Activated CD4-positive, alpha-beta T cell treated with anti-CD3 and anti-CD28 coated beads for 36 hours (primary cell): ENCODE results near the gene MEI4. TPM values are rescaled to one million over a fixed set of nuclear protein-coding genes. Genes with fewer than 3 reads are reported as not detected.

ENCODE experiments used
- ATAC-seq: fragments of 200-7000 bp; cut with Tn5 transposase; one replicate; pipeline ENCODE4 v1.10.0; 2021; ENCODE audit warnings: mild to moderate bottlenecking, moderate library complexity
- CTCF ChIA-PET: fragments of 350-600 bp; sonication (Branson Sonifier 250); formaldehyde crosslinking; loops from one replicate; lab custom pipeline; 2021; ENCODE audit warnings: antibody characterized with exemption; lab: Charles Lee
- POLR2A ChIA-PET: fragments of 350-600 bp; sonication (Branson Sonifier 250); formaldehyde crosslinking; loops from one replicate; lab custom pipeline; 2021; ENCODE audit warnings: antibody characterized with exemption, inconsistent platforms; lab: Charles Lee
- DNase-seq: peaks from one replicate; pipeline ENCODE4 v3.0.0-alpha.2; 2020
- H3K27ac Mint-ChIP-seq: one replicate; pipeline ENCODE4 v1.8.0; 2021; ENCODE audit warnings: mixed read lengths
- H3K27me3 Mint-ChIP-seq: one replicate; pipeline ENCODE4 v1.8.0; 2021; ENCODE audit warnings: mixed read lengths
- H3K36me3 Mint-ChIP-seq: one replicate; pipeline ENCODE4 v1.8.0; 2021; ENCODE audit warnings: low read depth, mixed read lengths
- H3K4me1 Mint-ChIP-seq: one replicate; pipeline ENCODE4 v1.8.0; 2021; ENCODE audit warnings: mixed read lengths
- H3K4me3 Mint-ChIP-seq: one replicate; pipeline ENCODE4 v1.8.0; 2021; ENCODE audit warnings: mild to moderate bottlenecking, moderate library complexity, mixed read lengths
- H3K9me3 Mint-ChIP-seq: one replicate; pipeline ENCODE4 v1.8.0; 2021; ENCODE audit warnings: low read depth, mixed read lengths
- intact Hi-C, 2 experiments: fragments of 100-400 bp; cut with DNase I in 1 of 2; cut with micrococcal nuclease in 1 of 2; formaldehyde crosslinking; loops; one replicate each; pipeline versions ENCODE4 v1.14.2 to v1.15.1; 2022 to 2024; cut with DNase I, micrococcal nuclease
- total RNA-seq, 2 experiments: library from RNA; stranded (reverse); gene quantifications; one replicate each; pipeline ENCODE4 v1.2.3, GENCODE V29; 2021

MEI4 gene
- total RNA-seq, 2 experiments from 2014 or later: not detected

DNA sequence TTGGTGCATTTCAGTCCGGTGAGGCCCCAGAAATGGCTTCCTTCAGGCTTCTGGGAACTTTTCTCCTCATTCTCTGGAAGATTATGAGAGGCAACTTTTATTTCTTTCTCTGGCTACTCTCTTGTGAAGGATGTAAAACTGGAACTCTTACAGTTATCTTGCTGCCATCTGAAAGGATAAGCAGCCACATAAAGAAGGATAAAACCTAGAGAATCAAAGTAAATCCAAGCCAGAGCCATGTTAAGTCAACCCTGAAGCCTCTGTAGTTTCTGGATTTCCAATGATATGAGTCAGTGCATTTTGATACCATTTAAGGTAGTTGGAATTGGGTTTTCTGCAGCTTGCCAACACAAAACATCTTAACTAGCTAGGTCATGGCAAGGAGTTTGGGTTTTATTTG is 123.6 kb downstream of the MEI4 start:
- CTCF ChIA-PET: no interaction called here
- H3K27me3 Mint-ChIP-seq: no peaks in the 10 kb centered on the region
- H3K27ac Mint-ChIP-seq: no peak overlapping the region
- peaks cover 13% of the 10 kb centered on the region for H3K9me3 Mint-ChIP-seq
- POLR2A ChIA-PET: no interaction called here
- H3K4me1 Mint-ChIP-seq: no peaks in the 10 kb centered on the region
- no peak overlapping the region for H3K4me3 Mint-ChIP-seq
- no peaks in the 10 kb centered on the region for H3K36me3 Mint-ChIP-seq
- intact Hi-C loops: no loop called here
- ATAC-seq (no peak), DNase-seq (no peak)

DNA sequence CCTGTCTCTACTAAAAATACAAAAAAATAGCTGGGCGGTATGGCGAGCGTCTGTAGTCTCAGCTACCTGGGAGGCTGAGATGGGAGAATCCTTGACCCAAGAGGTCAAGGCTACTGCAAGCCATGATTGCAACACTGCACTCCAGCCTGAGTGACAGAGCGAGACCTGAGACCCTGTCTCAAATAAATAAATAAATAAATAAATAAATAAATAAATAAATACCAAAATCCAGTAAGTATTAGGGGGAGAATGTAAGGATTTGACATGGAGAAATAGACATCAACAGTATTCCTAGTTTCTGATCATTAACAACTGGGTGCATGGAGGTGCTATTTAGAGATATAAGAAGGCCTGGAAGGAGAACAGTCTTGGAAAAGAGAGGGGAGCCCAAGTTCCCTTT is 125.7 kb downstream of the MEI4 start:
- H3K27me3 Mint-ChIP-seq: no peaks in the 10 kb centered on the region
- intact Hi-C loops: no loop called here
- DNase-seq: no peak
- H3K9me3 Mint-ChIP-seq: peaks cover 11% of the 10 kb centered on the region
- no peak overlapping the region for H3K4me3 Mint-ChIP-seq
- H3K4me1 Mint-ChIP-seq: no peaks in the 10 kb centered on the region
- ChIA-PET POLR2A (interaction anchor here (0.7 kb wide), 1 partner anchor 78 kb away, joined by 3 read pairs; no protein-coding TSS in a partner anchor), CTCF (no interaction called here)
- ATAC-seq: no peak
- no peak overlapping the region for H3K27ac Mint-ChIP-seq
- H3K36me3 Mint-ChIP-seq: no peaks in the 10 kb centered on the region

DNA sequence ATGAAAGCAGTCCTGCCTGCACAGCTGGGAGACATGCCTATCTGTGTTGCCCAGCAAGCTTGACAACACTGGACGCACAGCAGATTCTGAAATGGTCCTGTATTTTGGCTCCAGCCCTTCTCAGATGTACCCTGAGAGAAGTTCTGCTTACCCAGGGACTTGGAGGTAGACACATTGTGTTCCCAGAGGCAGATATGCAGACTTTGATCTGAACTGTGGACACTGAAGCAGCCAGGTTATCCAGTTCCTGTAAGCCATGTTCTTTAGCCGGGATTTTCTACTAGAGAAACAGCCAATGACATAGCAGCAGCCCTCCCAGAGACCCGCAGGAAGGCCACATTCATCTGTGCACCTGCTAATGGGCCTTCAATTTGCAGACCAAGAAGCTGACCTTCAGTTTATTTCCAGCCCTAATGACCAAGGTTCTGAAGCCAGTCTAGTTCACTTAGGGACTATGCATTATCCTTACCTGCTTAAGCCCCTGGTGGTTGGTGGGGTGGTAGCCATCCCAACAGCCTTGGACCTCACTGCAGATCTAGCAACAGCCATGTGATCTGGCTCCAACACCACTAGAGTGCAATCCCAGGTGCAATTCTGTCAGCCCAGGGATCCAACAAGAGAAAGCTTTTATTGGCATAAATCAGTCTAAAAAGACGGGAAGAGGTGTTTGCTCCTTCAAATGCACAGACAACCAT is 134.2 kb downstream of the MEI4 start:
- ChIA-PET POLR2A (no interaction called here), CTCF (no interaction called here)
- H3K4me1 Mint-ChIP-seq: no peaks in the 10 kb centered on the region
- no peak overlapping the region for H3K27ac Mint-ChIP-seq
- ATAC-seq: no peak
- no peak overlapping the region for H3K4me3 Mint-ChIP-seq
- H3K9me3 Mint-ChIP-seq: peaks cover 4% of the 10 kb centered on the region
- H3K36me3 Mint-ChIP-seq: no peaks in the 10 kb centered on the region
- intact Hi-C loops: no loop called here
- no peak for DNase-seq
- no peaks in the 10 kb centered on the region for H3K27me3 Mint-ChIP-seq

DNA sequence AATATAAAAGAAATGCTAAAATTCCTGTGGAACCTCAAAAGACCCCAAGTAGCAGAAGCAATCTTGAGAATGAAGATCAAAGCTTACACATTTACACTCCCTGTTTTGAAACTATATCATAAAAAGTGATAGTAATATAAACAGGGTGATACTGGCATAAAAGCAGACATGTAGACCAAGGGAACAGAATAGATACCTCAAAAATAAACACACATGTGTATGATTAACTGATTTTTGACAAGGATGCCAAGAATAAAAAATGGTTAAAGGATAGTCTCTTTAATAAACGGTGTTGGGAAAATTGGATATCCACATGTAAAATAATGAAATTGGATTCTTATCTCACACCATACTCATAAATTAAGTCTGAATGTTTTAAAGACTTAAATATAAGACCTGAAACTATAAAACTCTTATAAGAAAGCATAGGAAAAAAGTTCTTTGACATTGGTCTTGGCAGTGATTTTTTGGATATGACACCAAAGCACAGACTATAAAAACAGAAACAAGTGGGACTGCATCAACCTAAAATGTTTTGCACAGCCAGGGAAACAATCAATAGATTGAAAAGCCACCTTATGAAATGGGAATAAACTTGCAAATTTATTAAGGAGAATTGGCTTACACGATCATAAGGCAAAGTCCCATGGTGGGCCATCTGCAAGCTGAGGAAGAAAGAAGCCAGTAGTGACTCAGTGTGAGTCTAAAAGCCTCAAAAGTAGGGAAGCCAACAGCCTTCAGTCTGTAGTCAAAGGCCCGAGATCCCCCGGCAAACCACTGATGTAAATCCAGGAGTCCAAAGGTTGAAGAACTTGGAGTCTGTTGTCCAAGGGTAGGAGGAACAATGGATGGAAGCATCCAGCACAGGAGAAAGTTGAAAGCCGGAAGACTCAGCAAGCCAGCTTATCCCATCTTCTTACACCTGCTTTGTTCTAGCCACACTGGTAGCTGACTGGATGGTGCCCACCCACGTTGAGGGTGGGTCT is 144.3 kb downstream of the MEI4 start:
- H3K27ac Mint-ChIP-seq: no peak overlapping the region
- ATAC-seq (no peak), DNase-seq (no peak)
- ChIA-PET POLR2A (no interaction called here), CTCF (no interaction called here)
- H3K9me3 Mint-ChIP-seq: peaks cover 8% of the 10 kb centered on the region
- intact Hi-C loops: no loop called here
- H3K4me3 Mint-ChIP-seq: no peak overlapping the region
- no peaks in the 10 kb centered on the region for H3K27me3 Mint-ChIP-seq
- H3K4me1 Mint-ChIP-seq: no peaks in the 10 kb centered on the region
- H3K36me3 Mint-ChIP-seq: no peaks in the 10 kb centered on the region

DNA sequence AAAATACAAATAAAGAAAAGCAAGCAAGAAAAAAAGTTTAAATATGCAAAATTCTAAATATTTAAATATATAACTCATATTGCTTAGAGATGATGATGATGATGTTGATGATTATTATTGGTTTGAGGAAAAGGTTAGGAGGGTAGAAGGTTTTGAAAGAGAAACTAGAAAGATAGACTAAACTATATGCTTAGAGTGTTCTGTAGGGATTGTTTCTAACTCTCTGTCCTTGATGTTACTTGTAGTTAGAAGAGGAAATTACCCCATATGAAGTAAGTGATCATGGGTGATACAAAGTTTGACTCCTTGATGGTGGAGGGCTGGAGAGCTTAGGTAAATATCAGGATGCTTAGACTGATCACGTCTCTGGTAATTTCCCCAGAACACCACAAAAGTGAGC is 159.5 kb downstream of the MEI4 start:
- Mint-ChIP-seq H3K36me3 (no peaks in the 10 kb centered on the region), H3K9me3 (peaks cover 3% of the 10 kb centered on the region), H3K4me3 (no peak overlapping the region), H3K27ac (no peak overlapping the region), H3K4me1 (no peaks in the 10 kb centered on the region), H3K27me3 (no peaks in the 10 kb centered on the region)
- ChIA-PET CTCF (no interaction called here), POLR2A (no interaction called here)
- ATAC-seq: no peak
- intact Hi-C loops: no loop called here
- DNase-seq: no peak

DNA sequence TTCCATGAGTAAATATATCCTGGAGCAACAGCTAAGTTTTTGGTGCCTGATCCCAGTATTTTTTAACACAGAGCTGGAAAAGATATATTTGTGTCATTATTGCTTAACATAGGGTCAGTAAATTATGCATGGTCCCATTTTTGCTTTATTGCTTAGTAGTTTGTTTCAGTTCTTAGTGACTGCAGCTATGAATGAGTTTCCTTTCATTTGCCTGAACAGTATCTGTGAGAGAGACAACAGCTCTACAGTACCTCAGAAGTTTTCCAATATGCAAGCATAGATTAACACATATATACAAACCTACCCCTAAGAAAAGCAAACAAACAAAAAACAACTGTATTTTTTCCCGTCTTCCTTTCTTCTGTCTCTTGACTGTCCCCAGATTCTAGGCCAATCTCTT is 160.3 kb downstream of the MEI4 start:
- ChIA-PET CTCF (no interaction called here), POLR2A (no interaction called here)
- no peaks in the 10 kb centered on the region for H3K36me3 Mint-ChIP-seq
- H3K27ac Mint-ChIP-seq: no peak overlapping the region
- intact Hi-C loops: no loop called here
- peaks cover 3% of the 10 kb centered on the region for H3K9me3 Mint-ChIP-seq
- H3K4me1 Mint-ChIP-seq: no peaks in the 10 kb centered on the region
- H3K27me3 Mint-ChIP-seq: no peaks in the 10 kb centered on the region
- ATAC-seq: no peak
- DNase-seq: no peak
- no peak overlapping the region for H3K4me3 Mint-ChIP-seq

DNA sequence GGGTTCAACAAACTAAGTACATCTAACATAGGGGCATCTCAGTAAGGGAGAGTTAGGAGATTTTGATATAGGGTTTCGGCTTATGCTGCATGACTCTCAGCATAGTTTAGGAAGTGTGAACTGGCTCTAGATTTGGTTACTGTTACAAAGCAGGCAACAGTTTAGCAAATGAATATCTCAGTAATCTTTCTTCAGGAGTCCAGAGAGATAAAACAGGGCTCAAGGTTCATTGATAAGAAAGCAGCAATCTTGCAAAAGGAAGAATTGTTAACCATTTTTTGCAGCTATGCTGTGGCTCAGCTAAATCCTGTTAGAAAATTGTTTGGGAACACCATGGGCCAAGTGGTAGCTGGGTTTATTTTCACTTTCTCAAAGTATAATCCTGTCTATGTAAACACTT is 161.3 kb downstream of the MEI4 start:
- CTCF ChIA-PET: no interaction called here
- H3K4me3 Mint-ChIP-seq: no peak overlapping the region
- H3K27ac Mint-ChIP-seq: no peak overlapping the region
- intact Hi-C loops: no loop called here
- peaks cover 1% of the 10 kb centered on the region for H3K9me3 Mint-ChIP-seq
- ATAC-seq (no peak), DNase-seq (no peak)
- H3K36me3 Mint-ChIP-seq: no peaks in the 10 kb centered on the region
- no peaks in the 10 kb centered on the region for H3K4me1 Mint-ChIP-seq
- H3K27me3 Mint-ChIP-seq: no peaks in the 10 kb centered on the region
- POLR2A ChIA-PET: no interaction called here

DNA sequence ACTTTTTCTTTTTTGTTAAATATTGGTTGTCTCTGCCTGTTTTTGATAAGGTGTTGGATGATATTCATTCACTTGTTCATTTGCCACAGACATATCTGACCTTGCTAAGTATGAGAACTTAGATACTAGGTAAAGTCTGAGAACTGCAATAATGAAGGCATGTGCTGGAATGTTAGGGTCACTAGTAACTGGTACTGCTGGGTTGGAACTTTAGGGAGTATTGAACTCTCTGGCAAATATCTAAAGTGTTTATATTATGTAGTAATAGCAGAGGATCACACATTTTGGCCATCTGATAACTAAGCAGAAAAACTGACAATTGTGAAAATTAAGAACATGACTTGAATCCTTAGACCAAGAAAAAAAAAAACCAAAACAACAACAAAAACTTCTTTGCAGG is 162.7 kb downstream of the MEI4 start:
- no peaks in the 10 kb centered on the region for H3K27me3 Mint-ChIP-seq
- ChIA-PET POLR2A (no interaction called here), CTCF (no interaction called here)
- peaks cover 3% of the 10 kb centered on the region for H3K9me3 Mint-ChIP-seq
- no peak overlapping the region for H3K27ac Mint-ChIP-seq
- H3K36me3 Mint-ChIP-seq: no peaks in the 10 kb centered on the region
- H3K4me1 Mint-ChIP-seq: no peaks in the 10 kb centered on the region
- no peak for ATAC-seq
- intact Hi-C loops: no loop called here
- no peak overlapping the region for H3K4me3 Mint-ChIP-seq
- no peak for DNase-seq

DNA sequence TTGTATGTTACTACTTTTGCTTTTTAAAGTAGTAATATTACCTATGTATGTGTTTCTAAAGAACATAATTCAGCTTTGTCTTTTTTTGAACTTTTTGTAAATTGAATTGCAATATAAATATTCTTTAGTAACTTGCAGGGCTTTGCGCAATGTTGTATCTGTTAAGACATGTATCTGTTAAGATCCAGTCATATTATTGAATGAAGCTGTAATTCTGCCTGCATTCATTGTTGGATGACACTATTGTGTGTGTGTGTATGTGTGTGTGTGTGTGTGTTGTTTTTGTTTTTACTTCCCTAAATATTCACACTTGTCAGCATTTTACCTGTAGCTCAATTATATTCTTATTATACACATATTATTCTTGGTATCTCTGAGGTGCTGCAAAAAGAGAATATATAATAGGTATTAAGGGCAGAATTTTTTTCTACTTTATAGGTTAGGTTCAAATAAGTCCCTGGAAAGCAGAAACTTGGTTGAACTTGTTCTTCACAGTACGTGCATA is 164.0 kb downstream of the MEI4 start:
- Mint-ChIP-seq H3K27ac (no peak overlapping the region), H3K27me3 (no peaks in the 10 kb centered on the region), H3K4me1 (no peaks in the 10 kb centered on the region), H3K36me3 (no peaks in the 10 kb centered on the region), H3K4me3 (no peak overlapping the region), H3K9me3 (peaks cover 5% of the 10 kb centered on the region)
- ATAC-seq: no peak
- intact Hi-C loops: no loop called here
- ChIA-PET CTCF (no interaction called here), POLR2A (no interaction called here)
- DNase-seq: no peak

DNA sequence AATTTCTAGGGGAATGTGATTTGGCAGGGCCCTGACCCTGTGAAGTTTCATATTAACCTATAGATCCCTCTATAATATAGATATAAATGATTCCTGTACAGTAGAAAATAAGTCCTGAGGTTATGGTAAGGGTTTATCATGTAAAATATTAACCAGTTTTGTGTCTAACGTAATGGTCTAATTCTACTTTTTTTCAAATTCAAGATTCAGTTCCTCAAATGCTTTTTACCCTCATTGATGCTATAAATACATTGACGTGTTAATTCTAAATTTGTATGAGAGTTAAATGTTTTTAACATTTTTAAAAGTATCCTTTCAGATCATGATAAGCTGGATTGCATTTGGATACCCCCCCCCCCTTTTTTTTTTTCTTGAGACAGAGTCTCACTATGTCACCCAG is 169.4 kb downstream of the MEI4 start:
- Mint-ChIP-seq H3K27ac (no peak overlapping the region), H3K36me3 (no peaks in the 10 kb centered on the region), H3K4me1 (no peaks in the 10 kb centered on the region), H3K9me3 (peaks cover 5% of the 10 kb centered on the region), H3K4me3 (no peak overlapping the region), H3K27me3 (no peaks in the 10 kb centered on the region)
- intact Hi-C loops: no loop called here
- DNase-seq (no peak), ATAC-seq (no peak)
- ChIA-PET POLR2A (no interaction called here), CTCF (no interaction called here)

DNA sequence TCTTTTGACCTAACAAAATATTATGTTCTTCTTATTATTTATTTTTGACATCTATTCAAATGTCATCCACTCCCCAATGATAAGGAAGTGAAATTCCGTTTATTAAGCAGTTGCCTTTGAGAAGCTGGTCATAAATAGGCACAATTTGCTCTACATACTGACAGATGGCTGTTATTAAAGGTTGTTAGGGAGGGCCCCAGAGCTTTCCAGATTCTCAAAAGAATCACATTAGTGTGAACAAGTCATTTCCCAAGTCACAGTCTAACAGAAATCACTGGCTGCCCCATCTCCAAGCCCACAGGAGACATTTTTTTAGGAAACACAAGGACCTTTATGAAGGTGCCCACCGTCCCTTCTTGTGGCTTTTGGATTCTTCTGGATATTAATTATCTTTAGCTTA is 172.4 kb downstream of the MEI4 start:
- POLR2A ChIA-PET: no interaction called here
- DNase-seq: no peak
- H3K36me3 Mint-ChIP-seq: no peaks in the 10 kb centered on the region
- CTCF ChIA-PET: interaction anchor here (0.7 kb wide), 1 partner anchor 123 kb away, joined by 3 read pairs; no protein-coding TSS in a partner anchor
- intact Hi-C loops: no loop called here
- no peaks in the 10 kb centered on the region for H3K4me1 Mint-ChIP-seq
- no peaks in the 10 kb centered on the region for H3K27me3 Mint-ChIP-seq
- H3K4me3 Mint-ChIP-seq: no peak overlapping the region
- no peak for ATAC-seq
- peaks cover 5% of the 10 kb centered on the region for H3K9me3 Mint-ChIP-seq
- H3K27ac Mint-ChIP-seq: no peak overlapping the region

DNA sequence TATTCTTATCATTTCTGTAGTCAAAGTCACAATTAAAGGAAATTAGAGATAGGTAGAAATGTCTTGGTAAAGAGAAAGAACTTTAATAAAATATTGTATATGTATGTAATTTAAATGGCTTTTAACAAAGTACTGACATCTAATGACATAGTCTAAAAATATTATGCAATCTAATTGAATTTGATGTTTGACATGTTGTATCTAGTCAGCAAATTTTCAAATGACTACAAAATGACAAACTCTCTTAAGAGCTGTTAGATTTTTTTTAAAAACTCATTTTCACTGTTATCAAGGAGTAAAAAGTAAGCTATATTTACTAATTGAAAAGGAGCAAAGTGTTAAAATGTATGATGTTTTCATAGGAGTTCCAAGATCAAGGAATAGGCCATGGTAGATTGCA is 176.9 kb downstream of the MEI4 start:
- POLR2A ChIA-PET: no interaction called here
- Mint-ChIP-seq H3K36me3 (no peaks in the 10 kb centered on the region), H3K4me3 (no peak overlapping the region), H3K27ac (no peak overlapping the region), H3K4me1 (no peaks in the 10 kb centered on the region), H3K27me3 (no peaks in the 10 kb centered on the region), H3K9me3 (peaks cover 3% of the 10 kb centered on the region)
- intact Hi-C loops: no loop called here
- CTCF ChIA-PET: no interaction called here
- no peak for DNase-seq
- no peak for ATAC-seq
